Left renal pelvis (tissue), 4 donors: ENCODE data around the gene DNHD1. TPM values are rescaled to one million over a fixed set of nuclear protein-coding genes. Genes with fewer than 3 reads are reported as not detected.

Source experiments
- DNase-seq, 4 donors: peaks; one replicate each; pipeline ENCODE4 v3.0.0-alpha.2; 2013; ENCODE audit warnings: low read depth in 4 of 4, low spot score in 3 of 4
- polyA plus RNA-seq, 4 donors: library from polyadenylated mRNA; unstranded; fragments of 120-200 nt; gene quantifications; one replicate each; pipeline ENCODE4 v1.2.1, GENCODE V29; 2013; ENCODE audit not compliant: insufficient read length in 4 of 4

The DNHD1 gene, protein sequence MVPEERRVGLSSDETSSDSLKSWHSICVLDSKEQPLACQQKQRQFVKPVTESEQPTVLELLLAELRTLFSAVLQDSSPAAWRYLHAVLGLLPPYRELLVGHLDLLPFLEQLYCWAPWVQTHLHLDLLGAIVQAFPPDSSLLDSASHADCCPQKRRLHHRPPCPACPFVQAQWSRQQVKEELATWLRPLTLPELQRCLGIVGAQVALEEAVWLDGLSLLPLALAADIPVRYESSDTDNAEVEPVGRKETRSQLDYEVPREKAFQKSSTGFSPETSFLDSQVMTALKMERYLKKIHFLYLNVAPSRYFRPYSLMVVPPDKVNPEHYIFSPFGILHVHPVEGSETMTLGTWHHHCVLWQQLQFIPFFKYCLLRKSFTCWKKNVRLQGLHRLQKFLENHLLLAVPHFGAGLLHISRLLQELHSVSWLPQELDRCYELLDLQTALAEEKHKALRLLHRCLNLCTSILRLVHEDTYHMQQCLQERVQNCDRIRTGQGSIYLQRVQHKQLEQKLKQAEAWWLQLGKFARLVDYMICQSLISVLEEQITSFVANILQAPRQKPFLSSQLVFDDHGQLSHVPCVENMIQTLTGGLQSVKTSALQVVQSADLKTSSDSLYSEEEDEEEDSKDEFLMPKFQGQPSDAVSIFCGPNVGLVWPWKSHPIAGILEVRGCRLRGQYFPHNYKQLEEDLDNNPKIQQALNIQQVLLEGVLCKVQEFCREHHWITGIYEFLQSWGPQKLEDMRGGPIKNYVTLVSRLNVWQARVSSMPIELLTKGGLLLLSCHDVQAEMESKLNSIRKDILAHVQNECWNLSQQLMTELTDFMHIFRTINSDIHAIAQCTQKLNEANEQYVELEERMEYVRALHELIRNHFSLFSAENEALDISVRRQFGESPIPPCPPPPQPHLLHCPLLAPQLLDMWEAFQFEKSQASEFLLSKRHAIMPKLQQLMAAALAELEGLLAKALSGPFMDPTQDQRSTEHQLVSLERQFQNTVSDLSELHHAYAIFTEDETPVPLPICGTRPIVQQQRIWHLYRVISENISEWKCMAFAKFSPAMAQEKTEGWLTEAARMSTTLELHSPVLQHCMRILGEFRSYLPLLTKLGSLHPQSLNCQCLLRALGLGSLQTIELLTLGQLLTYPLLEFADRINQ (N-terminal part only)
- 10 to 100 TPM in 1 of 4 donors, 1 to 10 TPM in 3; 4.9 to 12.6 (median 8.2) TPM for polyA plus RNA-seq

DNA sequence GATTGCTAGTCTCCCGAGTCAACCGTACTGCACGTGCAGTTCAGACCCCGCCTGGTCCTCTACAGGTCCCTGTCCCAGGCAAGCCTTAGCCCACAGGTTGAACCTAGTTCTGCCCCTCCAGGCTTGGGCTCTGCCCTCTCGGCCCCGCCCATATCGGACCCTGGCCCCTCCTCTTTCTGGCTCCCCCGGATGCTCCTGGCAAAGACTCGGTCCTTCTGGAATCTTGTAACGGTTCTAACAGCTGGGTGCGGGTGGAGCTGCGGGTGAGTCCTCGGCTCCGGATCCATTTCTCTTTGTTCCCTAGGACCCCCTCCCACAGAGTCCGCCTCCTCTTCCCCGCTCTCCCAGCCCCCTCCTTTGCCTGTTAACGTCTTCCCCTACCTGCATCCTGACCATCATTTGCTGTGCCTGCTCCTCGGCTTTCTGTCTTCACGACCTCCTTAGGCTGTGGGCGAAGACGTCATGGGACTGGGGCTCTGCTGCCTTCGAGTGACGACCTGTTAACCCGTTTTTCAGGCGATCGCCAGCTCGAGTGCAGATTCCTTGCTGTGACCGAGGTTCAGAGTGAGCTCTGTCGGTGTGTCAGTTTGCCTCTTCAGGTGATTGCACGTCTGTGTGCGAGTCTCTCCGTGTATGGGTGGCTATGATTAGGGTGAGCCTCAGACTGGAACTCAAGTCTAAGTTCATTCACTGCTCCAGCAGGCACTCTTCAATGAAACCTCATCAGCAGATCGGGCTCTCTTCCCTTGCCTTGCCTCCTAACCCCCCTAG lies at the start of gene DNHD1:
Gene DNHD1 (plus strand): TSS at position 212 of the 771 bp plus-strand sequence. CDS start 936 bp downstream, outside the sequence.
- no peak for DNase-seq

DNA sequence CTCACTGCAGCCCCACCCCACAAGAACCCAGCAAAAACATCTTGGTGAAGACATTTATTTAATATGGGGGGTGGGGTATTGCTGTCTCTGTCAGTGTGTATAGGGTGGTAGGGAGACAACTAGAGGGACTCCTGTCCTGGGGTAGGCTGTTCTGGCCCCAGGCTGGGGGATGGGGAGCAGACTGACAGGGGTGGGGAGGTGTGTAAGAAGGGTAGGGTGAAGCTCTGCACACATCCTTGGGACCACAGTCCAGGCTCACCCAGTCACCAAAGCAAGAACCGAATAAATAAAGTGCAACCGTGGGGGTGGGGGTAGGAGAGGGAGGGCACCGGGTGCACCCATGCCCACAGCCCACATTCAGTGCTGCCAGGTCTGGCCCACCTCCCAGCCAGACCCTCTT lies 48.5 kb upstream of the DNHD1 start:
- DNase-seq = no peak

DNA sequence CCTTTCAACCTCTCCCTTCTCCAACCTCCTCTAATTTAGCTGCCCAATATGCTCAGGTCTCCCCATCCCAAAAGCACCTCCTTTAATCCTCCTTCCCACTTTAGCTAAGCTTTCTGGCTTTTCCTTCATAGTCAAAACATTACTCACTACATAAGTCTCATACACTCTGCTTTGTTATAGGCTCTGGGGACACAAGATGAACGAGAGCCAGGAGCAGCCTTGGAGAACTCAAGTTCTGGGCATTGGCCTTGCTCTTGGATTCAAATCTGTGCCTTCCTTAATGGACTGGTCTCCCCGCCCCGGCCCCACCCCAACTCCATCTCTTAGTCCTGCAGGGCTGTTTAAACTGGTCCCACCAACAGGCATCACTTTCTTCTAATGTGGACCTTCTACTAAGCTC lies 44.9 kb upstream of the DNHD1 start:
- no peak for DNase-seq

DNA sequence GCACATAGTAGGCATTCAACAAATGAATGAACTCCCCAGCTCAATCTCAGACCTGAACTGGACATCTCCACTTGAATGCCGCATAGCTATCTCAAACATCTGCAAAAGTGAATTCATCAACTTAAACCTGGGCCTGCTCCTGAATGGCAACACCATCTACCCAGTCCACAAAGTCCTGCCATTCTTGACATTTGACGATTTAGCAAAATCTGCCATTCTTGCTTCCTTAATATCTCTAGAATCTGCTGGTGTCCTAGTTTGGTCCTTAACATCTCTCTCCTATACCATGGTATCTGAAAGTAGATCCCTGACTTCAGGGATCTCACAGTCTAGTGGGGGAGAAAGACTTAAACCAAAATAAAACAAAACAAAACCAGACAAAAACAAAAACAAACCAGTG lies 43.9 kb upstream of the DNHD1 start:
- no peak for DNase-seq

DNA sequence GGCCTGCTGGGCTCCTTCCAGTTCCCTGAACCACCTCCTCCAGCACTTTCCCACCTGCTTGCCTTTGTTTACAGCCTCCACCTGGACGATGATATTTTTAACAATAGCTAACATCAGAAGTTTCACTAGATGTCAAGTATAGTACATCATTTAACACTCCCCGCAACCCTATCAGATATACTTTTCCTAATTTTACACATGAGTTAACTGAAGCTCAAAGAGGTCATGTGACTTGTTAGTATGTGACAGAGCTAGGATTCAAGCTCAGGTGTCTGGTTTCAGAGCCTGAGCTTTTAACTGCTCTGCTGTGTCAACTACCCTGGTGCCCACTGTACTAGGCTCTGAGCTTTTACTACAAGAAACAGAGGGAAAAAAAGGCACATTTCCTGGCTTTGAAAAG lies 42.0 kb upstream of the DNHD1 start:
- DNase-seq = no peak

DNA sequence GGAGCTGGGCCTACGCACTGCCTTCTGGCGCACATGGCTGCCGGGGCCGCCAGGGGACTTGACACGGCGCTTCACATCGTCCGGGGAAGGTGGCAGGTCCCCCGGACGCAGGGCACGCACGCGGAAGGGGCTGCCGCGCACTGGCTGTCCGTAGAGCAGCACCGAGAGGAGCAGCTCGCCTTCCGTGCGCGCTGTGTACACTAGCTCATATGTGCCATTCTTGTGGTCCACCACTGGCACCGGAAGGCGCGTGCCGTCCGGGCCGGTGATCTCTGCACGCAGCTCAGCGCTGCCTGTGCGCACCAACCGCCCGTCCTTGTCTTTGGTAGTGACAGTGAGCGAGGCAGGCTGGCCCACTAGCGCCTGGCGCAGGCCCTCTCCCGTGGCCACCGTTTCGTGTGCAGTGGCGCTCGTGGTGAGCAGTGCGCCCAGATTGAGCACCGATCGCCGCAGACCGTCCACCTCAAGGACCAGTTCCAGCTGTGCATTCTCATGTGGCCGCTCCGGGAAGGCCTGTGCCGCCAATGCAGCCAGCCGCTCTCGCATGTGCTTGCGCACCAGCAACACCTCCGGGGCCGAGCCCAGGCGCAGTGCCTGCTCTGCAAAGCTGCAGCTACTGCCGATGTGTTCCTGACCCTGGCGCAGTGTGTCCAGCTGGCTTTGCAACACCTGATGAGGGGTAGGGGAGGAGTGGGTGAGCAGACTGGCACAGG lies 40.6 kb upstream of the DNHD1 start:
- no peak for DNase-seq

DNA sequence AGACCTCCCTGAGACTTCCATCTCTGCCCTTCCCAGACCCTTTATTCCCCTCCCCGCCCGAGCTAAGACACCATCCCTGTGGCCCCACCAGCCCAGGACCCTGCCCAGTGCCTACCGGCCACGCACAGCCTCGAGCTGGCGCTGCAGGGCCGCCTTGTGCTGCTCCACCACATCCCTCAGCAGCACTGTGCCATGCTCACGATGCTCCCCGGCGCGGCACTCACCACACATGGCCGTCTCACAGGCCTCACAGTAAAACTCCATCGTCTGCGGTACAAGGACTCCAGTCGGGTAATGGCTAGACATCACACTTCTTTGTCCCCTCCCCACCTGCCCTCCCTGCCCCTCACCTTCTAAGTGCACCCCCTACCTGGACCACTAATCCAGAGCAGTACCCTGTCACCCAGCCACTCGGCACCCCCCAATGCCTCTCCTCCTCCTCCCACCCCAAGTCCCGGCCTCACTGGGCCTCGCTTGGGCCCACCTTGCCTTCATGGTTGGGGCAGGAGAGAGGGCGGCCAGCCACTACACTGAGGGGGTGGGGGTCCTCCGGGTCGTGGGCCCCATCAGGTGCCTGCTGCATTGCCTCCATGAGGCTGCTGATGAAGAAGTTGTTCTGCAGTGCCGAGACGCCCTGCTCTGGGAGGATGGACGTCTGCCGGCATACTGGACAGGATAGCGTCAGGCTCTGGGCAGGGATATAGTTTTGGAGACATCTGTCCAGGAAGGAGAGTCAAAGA lies 39.3 kb upstream of the DNHD1 start:
- no peak for DNase-seq

DNA sequence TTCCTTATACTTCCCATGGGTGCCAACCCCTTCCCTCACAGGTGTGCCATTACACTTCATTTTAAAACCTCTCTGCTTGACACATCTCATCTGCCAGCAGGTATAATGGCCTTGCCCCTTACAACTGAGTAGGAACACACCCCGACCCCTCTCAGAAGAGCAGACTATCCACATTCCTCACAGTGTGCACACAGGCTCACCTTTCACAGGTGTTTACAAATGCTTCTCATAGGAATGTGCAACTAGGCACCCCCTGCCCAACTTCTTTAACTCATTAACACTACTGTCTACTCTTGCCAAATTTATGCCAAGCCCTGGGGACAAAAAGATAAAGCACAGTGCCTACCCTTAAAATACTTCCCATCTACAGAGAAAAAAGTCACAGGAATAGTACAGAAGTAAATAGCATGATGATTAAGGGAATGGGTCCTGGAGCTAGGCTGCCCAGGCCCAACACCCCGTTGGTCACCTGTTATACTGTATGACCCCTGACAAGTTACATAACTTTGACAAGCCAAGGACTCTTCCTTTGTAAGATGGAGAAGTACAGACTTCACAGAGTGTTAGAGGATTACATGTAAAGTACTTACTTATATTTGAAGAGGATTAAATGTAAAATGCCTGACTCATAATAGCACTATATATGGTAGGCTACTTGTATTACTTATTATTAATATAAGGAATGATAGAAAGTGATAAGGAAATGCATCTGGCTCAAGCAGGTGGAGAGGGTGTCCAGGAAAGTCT lies 38.6 kb upstream of the DNHD1 start:
- no peak for DNase-seq

DNA sequence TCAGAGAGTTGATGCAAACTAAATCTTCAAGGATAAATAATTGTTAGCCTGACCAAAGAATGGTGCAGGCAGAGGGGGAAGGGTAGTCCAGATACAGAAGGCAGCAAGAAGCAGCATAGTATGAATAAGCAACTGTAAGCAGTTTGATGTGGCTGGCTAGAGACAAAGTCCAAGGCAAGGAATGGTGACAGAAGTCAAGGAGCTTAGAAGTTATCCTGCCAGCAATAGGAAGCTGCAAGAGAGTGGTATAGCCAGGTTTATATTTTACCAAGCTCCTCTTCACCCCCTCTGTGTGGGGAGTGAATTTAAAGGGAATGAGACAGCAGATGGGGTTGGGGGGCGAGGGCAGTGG lies 38.0 kb upstream of the DNHD1 start:
- DNase-seq = no peak

DNA sequence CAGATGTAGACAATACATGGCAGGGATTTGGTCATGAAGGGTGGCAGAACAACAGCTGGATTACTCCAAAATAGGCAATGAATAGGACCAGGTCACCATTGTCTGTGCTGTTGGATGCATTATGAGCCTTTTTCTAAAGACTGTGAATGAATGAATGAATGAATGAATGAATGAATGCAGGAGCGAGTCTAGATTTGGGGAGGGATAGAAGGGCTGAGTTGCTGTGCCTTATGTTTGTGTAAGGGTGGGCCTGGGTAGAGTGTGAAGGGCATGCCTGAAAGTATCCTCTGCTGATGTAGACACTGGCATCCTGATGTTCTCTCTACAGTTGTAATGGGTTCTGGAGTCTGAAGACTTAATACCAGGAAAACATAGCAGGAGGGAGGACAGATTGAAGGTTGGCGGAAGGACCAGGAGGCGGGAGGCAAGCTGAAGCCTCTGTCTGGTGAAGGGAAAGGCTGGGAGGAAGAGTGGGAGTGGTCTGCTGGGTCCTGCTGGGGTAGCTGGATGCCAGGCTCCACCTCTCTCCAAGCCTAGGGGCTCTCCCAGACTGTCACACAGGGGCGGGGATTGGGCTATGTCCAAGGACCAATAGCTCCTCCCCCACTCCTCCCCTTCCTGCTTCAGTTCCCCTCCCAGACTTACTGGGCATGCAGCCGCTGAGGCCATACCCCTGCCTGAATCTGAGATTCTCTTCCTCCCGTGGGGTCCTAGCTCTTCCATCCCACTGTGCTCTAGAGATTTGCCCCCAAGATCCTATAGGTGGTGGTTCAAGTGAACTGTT lies 28.2 kb upstream of the DNHD1 start:
- DNase-seq = peak; percentile 85 to 89 (median 87)

DNA sequence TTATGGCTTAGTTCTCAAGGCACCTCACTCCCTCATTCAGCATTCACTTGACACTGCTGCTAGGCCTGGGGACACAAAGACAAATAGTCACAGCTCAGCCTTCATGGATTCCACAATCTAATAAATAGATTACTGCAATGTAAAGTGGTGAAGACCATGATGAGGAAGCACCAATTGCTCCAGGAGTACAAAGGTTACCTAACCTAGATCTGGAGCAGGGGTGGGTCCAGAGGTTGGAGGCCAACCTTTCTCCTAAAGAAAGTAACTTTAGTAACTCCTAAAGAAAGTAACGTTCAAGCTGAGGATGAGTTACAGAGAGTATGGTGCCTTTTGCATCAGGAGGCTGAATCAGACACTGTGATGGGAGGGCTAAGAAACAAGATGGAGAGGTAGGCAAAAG lies 27.5 kb upstream of the DNHD1 start:
- no peak for DNase-seq

DNA sequence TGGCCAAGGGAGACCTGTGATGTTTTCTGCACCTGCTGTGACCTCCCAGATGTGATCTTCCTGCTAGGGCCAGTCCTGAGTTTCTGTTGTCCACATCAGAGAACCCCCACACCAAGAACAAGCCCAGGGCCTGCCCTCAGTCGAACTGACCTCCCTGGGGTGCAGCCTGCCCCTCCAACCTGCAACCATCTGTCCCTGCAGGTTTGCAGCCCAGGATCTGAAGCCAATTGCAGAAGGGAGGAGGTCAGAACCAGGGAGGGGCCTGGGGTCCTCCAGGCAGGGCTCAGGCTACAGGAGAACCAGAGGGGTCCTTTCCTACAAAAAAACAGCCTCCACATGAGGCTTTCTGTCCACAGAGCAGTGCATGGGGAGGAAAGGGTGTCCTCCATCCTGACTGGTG lies 24.1 kb upstream of the DNHD1 start:
- DNase-seq = no peak

DNA sequence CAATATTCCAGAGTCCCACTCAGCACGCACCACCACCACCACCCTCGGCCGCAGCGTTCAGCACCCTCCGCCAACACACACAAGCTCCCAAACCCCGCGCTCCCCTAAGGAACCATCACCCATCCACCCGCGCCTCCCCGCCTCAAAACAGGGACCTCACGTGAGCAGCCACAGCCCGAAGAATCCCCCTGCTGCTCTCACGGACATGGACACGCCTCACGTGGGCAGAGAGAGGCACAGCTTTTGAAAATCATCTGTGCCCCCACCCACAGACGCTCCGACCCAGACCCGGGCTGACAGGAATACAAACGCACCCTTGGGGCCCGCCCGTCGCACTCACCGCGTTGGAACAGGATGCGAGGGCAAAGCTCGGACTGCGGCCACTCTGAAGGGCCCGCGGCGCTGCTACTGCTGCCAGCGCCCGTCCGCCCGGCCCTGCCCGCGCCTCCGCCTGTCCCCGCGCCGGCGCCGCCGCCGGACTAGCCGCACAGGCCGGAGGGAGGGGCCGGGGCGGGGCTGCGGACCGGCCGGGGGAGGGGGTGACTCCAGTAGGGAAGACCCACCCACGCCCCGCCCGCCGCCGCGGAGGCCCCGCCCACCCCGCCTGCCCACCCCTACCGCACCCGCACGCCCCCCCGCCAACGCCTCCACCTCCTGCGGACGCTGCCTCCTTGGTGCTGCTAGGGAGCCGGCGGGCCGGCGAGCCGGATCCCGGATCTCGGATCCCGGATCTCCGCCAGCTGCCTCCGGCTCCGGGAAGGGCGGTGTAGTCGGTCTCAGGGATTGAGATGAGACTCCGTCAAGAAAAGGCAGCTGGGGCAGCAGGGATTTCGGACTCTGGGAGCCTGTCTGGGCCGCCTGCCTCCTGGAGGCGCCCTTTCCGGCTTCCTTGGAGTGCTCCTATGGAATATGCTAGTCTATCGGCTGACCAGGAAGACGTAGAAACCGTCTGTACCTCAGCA lies 23.3 kb upstream of the DNHD1 start, which contains the start of gene TRIM3:
Gene TRIM3 (minus strand): TSS at position 491 of the 962 bp plus-strand sequence. CDS start 8,246 bp downstream, outside the sequence.
- DNase-seq = peak; percentile 63 to 77 (median 77)

DNA sequence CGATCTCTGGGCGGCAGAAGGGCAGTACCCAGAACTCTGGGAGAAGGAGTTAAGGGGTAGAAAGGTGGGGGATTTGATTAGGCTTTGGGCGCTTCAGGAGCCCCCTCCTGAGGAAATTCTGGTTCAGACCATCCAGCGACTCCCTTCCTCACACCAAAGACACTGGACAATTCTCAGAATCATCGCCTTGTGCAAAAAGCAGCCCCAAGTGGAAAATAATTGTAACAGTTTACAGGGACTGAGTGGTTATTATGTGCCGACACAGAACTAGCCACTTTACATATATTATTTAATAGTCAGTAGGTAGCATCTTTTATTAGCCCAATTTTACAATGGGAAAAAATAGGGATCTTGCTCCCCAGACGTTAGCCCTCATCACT lies 22.7 kb upstream of the DNHD1 start:
- DNase-seq = no peak

DNA sequence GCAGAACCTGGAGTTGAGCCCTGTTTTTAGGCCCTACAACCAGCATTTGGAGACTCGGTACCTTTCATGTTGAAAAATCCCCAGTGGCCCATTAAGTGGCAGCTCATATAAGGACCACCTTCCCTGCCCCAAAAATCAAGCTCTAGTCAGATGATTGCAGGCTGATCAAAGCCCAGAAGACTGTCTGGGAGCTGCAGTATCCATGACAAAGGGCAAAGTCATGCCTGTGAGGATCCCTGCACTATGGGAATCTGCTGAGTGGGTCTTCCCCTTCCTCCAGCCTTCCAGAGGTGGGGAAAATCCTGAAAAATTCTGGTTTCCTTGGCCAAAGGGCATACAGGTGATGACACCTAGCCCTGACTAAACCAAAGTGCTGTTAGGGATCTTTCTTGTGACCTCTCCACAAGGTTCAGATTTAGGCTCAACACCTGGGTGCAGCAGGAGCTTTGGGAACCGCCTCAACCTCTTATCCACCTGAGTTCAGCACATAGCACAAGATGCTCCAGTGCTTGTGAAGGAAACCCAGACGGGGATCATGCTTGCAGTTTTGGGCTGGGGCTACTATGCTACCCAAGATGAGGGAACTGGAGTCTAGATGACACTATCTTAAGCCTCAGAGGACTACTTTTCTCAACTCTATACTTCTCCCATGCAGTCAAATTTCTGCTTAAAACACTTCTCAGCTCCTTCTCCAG lies 22.1 kb upstream of the DNHD1 start:
- DNase-seq = no peak

DNA sequence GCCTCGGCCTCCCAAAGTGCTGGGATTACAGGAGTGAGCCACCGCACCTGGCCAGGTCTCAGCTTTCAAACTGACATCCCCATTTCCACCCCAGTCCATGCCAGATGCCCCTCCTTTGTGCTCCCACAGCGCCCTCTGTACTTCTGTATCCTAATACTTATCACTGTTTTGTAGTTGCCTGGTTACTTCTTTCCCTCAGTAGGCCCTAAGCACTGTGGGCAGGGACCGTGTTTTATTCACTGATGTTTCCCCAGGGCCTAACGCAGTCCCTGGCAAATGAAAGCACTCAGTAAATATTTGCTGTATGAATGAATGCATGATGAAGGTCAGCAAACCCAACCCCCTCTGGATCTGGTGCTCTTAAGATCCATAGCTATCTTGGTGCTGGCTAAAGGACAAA lies 21.1 kb upstream of the DNHD1 start:
- no peak for DNase-seq
